Erythroblast (primary cell): ENCODE measurements around the gene MAGT1.
A peak's percentile ranks its signal among the peaks of the same experiment; 100 is the strongest.
"Not testable (repeated sequence)": the region's sequence is repeated elsewhere in the genome, so short reads cannot be mapped to it uniquely, and the experiment has no call there.

Source experiments
- DNase-seq, 2 experiments: peaks; one replicate each; lab custom pipeline; 2025; lab: John Stamatoyannopoulos, UW
- GATA1 ChIP-seq: IDR thresholded peaks from 2 replicates; pipeline ENCODE4 v1.6.1; 2011; ENCODE audit warnings: low read depth, mild to moderate bottlenecking, control low read depth, low read length, moderate library complexity
- POLR2A ChIP-seq: IDR thresholded peaks from 2 replicates; pipeline ENCODE4 v1.6.1; 2011; ENCODE audit warnings: mild to moderate bottlenecking, low read length

Gene MAGT1

GRCh38 chrX:77910108-77910840, 15.0 kb upstream of the MAGT1 start, which contains the start of gene ATP7A:
Gene ATP7A, plus strand, starts transcription at chrX:77910693. Its CDS starts 60,949 bp downstream, at chrX:77971642.
- TF ChIP-seq POLR2A (peak; percentile 68), GATA1 (no peak)

DNA sequence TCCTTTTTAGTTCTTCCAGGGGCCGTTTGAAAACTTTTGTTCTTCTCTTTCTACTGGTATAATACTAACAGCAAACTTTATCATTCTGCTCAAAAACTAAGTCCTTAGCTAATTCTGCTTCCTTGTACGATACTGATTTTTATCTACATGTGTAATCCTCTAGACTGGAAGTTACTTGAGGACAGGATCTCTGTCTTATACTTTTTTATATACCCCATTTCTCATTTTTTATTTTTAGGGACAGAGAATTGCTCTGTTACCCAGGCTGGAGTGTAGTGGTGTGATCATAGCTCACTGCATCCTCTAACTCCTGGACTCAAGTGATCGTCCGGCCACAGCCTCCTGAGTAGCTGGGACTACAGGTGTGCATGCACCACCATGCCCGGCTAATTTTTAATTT, 6.3 kb upstream of the MAGT1 start:
- no peak for DNase-seq
- no peak for TF ChIP-seq POLR2A
- TF ChIP-seq GATA1 = no peak

More at GRCh38 chrX:77910108-77910840, 15.0 kb upstream of the MAGT1 start, which contains the start of gene ATP7A:
- DNase-seq = peak; percentile 94 to 95

- TF ChIP-seq GATA1 = no peak
- TF ChIP-seq POLR2A = no peak
- peak; percentile 27 to 54 for DNase-seq
Observed at GRCh38 chrX:77900688-77901087, 5.5 kb upstream of the MAGT1 start.

GRCh38 chrX:77899081-77899828, 4.0 kb upstream of the MAGT1 start, which contains the start of gene COX7B:
Gene COX7B, plus strand, starts transcription at chrX:77899468. Its CDS starts 86 bp downstream, at chrX:77899554.
- TF ChIP-seq POLR2A (peak; percentile 93), GATA1 (no peak)
- DNase-seq = peak; percentile 94 to 96

DNA sequence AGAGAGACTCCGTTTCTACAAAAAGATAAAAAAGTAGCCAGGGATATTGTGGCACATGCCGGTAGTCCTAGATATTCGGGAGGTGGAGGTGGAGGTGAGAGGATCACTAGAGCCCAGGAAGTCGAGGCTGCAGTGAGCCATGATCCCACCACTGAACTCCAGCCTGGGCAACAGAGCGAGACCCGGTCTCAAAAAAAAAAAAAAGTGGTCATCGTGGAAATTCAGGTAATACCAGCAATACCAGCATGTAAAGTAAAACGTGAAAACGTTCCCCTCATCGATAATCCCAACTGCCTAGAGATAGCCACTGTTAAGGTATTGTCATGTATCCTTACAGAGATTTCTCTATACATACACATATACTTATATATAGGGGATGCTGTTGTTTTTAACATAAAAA, 1.5 kb downstream of the MAGT1 start:
- TF ChIP-seq GATA1 (no peak), POLR2A (no peak)
- no peak for DNase-seq

DNA sequence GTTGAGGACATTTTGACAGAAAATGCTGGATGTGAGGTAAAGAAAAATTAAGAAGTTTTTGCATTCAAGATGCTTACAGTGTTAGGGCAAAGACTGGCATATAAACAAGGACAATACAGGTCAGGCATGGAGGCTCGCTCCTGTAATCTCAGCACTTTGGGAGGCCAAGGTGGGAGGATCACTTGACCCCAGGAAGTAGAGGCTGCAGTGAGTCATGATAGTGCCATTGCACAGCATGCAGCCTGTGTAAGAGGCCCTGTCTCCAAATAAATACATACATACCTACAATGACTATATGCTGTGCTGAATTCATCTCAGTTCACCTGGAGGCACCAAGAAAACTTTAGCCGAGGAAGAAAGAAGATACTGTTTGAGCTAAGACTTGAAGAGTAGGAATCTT, 2.3 kb downstream of the MAGT1 start:
- TF ChIP-seq POLR2A (no peak), GATA1 (no peak)
- no peak for DNase-seq

DNA sequence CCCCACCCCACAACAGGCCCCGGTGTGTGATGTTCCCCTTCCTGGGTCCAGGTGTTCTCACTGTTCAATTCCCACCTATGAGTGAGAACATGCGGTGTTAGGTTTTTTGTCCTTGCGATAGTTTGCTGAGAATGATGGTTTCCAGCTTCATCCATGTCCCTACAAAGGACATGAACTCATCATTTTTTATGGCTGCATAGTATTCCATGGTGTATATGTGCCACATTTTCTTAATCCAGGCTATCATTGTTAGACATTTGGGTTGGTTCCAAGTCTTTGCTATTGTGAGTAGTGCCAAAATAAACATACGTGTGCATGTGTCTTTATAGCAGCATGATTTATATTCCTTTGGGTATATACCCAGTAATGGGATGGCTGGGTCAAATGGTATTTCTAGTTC, 13.8 kb downstream of the MAGT1 start:
- not testable (repeated sequence) for DNase-seq

DNA sequence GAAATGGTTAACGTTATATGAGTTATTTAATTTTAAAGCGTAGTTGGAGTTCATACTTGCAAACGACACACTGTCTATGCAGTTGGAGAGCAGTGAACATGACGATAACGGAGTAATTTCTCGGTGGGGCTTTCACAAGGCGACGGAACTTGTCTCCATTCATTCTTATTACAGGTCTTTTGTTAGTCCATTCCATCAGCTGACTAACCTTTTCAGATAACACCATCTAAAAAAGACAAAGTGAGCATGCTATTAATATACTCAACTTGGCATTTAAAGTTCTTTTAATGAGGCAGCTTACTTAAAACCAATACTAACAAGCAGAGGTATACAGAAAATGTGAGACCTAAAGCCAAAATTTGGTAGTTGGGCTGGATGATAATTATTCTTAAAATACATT, 19.9 kb downstream of the MAGT1 start:
- TF ChIP-seq POLR2A = no peak
- TF ChIP-seq GATA1 = no peak

DNA sequence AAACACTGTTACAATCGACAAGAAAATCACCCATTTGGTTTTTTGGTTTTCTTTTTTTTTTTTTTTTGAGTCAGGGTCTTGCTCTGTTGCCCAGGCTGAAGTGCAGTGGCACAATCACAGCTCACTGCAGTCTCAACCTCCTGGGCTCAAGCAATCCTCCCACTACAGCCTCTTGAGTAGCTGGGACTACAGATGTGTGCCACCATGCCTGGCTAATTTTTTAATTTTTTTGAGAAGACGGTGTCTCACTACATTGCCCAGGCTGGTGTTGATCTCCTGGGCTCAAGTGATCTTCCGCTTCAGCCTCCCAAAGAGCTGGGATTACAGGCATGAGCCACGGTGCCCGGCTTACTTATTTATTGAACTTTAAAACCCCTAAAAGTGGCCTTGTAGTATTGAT, 63.7 kb downstream of the MAGT1 start:
- DNase-seq = not testable (repeated sequence)

More for the DNA sequence above, 19.9 kb downstream of the MAGT1 start:
- no peak for DNase-seq

- DNase-seq = not testable (repeated sequence)
Observed at GRCh38 chrX:77821989-77822388, 73.2 kb downstream of the MAGT1 start.

DNA sequence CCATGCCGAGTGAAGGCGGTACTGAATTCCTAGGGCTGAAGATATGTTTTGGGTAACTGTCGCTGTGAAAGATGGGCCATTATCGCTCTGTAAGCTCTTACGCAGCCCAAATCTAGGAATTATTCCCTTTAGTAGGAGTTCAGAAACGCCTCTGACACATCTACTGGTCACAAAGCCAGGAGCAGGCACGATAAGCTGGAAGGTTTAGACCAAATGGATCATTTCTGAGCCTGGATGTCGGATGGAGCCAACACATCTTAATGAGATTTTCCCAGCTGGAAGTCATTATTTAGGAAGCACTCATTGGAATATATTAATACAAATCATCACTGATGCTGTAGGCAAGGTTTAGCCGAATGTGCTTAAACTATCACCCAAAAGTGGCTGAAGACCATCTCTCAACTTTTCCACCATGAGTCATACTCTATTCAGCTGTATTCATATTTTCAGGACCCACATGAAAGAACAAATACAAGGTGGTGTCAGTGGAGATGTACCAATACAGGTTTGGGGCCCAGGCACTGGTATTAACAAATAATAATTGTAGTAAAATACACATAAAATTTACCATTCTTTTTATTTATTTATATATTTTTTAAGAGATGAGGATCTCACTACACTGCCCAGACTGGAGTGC, 75.0 kb downstream of the MAGT1 start:
- TF ChIP-seq POLR2A = no peak
- DNase-seq = no peak

DNA sequence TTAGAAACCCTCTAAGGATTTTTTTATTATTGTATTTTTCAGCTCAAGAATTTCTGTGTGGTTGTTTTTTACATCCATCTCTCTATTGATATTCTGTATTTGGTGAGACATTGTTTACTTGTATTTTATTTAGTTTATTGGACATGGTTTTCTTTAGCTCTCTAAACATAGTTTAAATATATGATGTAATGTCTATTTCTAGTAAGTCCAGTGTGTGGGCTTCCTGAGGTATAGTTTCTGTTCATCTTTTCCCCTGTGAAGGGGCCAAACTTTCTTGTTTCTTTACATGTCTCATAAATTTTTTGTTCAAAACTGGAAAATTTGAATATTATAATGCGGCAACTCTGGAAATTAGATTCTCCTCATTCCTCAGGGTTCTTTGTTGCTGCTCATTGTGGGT, 81.0 kb downstream of the MAGT1 start:
- DNase-seq = no peak
- TF ChIP-seq POLR2A = no peak

GRCh38 chrX:77802201-77802600, 93.0 kb downstream of the MAGT1 start:
- DNase-seq = no peak
- no peak for TF ChIP-seq POLR2A
- no peak for TF ChIP-seq GATA1

GRCh38 chrX:77795124-77795523, 100.1 kb downstream of the MAGT1 start:
- TF ChIP-seq GATA1 = no peak
- no peak for TF ChIP-seq POLR2A
- no peak for DNase-seq
